Keratinocyte (primary cell): ENCODE results near the gene TNIK. TPM values are rescaled to one million over a fixed set of nuclear protein-coding genes. Genes with fewer than 3 reads are reported as not detected.
A peak's percentile ranks its signal among the peaks of the same experiment; 100 is the strongest.

Experiments used
- DNase-seq: peaks from one replicate; pipeline ENCODE4 v3.0.0-alpha.2; 2011; ENCODE audit warnings: low read depth, missing footprints, low spot score
- FAIRE-seq: peaks from 2 replicates; lab custom pipeline; 2011; peaks lifted over from hg19 to GRCh38; lab: Jason Lieb, UNC
- H2AFZ ChIP-seq: 2 replicates; pipeline ENCODE4 v1.6.0; 2012; ENCODE audit warnings: low read length, control low read depth, inconsistent platforms; ENCODE audit not compliant: control insufficient read depth
- H3K27ac ChIP-seq: 2 replicates; pipeline ENCODE4 v1.5.1; 2011; ENCODE audit warnings: low read length; ENCODE audit not compliant: control insufficient read depth, insufficient read depth
- H3K27me3 ChIP-seq: 3 replicates; pipeline ENCODE4 v1.6.0; 2011; ENCODE audit warnings: low read length; ENCODE audit not compliant: control insufficient read depth, insufficient read depth; ENCODE audit errors: extremely low read depth
- H3K36me3 ChIP-seq, 2 experiments: 2 replicates in 1 of 2; 3 replicates in 1 of 2; pipeline ENCODE4 v1.5.1; 2011; ENCODE audit warnings: low read length in 2 of 2, mild to moderate bottlenecking in 1 of 2; ENCODE audit not compliant: control insufficient read depth in 2 of 2, insufficient read depth in 2 of 2; ENCODE audit errors: extremely low read depth in 1 of 2
- H3K4me1 ChIP-seq: 3 replicates; pipeline ENCODE4 v1.5.1; 2011; ENCODE audit warnings: low read length; ENCODE audit not compliant: control insufficient read depth, insufficient read depth; ENCODE audit errors: extremely low read depth
- H3K4me2 ChIP-seq: 3 replicates; pipeline ENCODE4 v1.6.0; 2011; ENCODE audit warnings: low read depth, low read length; ENCODE audit not compliant: control insufficient read depth, insufficient read depth; ENCODE audit errors: extremely low read depth
- H3K4me3 ChIP-seq, 3 experiments: fragments of 200-600 bp in 1 of 3; sonication (generic) in 1 of 3; 2 replicates in 2 of 3; 3 replicates in 1 of 3; pipeline ENCODE4 v1.5.1; 2011 to 2016; ENCODE audit warnings: low read length in 3 of 3, mild to moderate bottlenecking in 3 of 3, control low read depth in 2 of 3, inconsistent platforms in 1 of 3, low read depth in 1 of 3, mixed read lengths in 1 of 3, mixed run types in 1 of 3, moderate library complexity in 1 of 3; ENCODE audit not compliant: control insufficient read depth in 2 of 3, insufficient read depth in 2 of 3; ENCODE audit errors: extremely low read depth in 1 of 3
- H3K79me2 ChIP-seq: 2 replicates; pipeline ENCODE4 v1.6.0; 2012; ENCODE audit warnings: low read length; ENCODE audit not compliant: control insufficient read depth, insufficient read depth
- H3K9ac ChIP-seq: 3 replicates; pipeline ENCODE4 v1.6.0; 2011; ENCODE audit warnings: low read length; ENCODE audit not compliant: control insufficient read depth, insufficient read depth; ENCODE audit errors: extremely low read depth
- H3K9me1 ChIP-seq: 3 replicates; pipeline ENCODE4 v1.6.0; 2011; ENCODE audit warnings: low read length; ENCODE audit not compliant: control insufficient read depth, insufficient read depth; ENCODE audit errors: extremely low read depth
- H3K9me3 ChIP-seq: 2 replicates; pipeline ENCODE4 v1.5.1; 2012; ENCODE audit warnings: low read depth, low read length; ENCODE audit not compliant: control insufficient read depth
- H4K20me1 ChIP-seq: 3 replicates; pipeline ENCODE4 v1.6.0; 2011; ENCODE audit warnings: low read length; ENCODE audit not compliant: control insufficient read depth, insufficient read depth; ENCODE audit errors: extremely low read depth
- CTCF ChIP-seq, 3 experiments: IDR thresholded peaks in 1 of 3; conservative IDR thresholded peaks in 1 of 3; optimal IDR thresholded peaks in 1 of 3; 2 replicates in 2 of 3; 3 replicates in 1 of 3; pipeline versions ENCODE3 to v1.5.1; 2011; ENCODE audit warnings: low read length in 3 of 3, mild to moderate bottlenecking in 3 of 3, moderate library complexity in 2 of 3, control low read depth in 1 of 3, inconsistent platforms in 1 of 3; ENCODE audit not compliant: insufficient read depth in 2 of 3; ENCODE audit errors: extremely low read depth in 1 of 3
- EZH2 ChIP-seq: IDR thresholded peaks from one replicate; pipeline ENCODE4 v1.6.1; 2012; ENCODE audit warnings: inconsistent platforms, mild to moderate bottlenecking, low read length, moderate library complexity
- dilution Hi-C: fragments of 300-500 bp; cut with MboI; formaldehyde crosslinking; loops from one replicate; pipeline ENCODE4 v1.7.0; 2020; ENCODE audit warnings: low sequenced_read_pairs; ENCODE audit not compliant: extremely low pct_ligation_motif_present
- polyA plus RNA-seq, 5 experiments: library from polyadenylated mRNA; depleted of rRNA in 3 of 5; stranded (reverse) in 3 of 5; stranded (forward) in 1 of 5; unstranded in 1 of 5; fragments of >200 nt; gene quantifications; 1 replicate in 1 of 5; 2 replicates in 3 of 5; 3 replicates in 1 of 5; pipeline versions ENCODE4 v1.2.1 to v1.2.3, GENCODE V29; 2011 to 2012; ENCODE audit warnings: missing spikeins in 2 of 5, low read depth in 1 of 5, low replicate concordance in 1 of 5

Gene TNIK
- polyA plus RNA-seq, 1 donor (not counting 4 experiments of a cell fraction or from before 2014, with no cell fraction given), result 4.4 TPM

- DNase-seq, result no peak
- H4K20me1 ChIP-seq, result no peaks in the 10 kb centered on the region
- TF ChIP-seq CTCF (optimal IDR thresholded peaks at IDR 0.05 in 1 of 3, IDR thresholded peaks at IDR 0.05 in 1 of 3, conservative IDR thresholded peaks at IDR 0.05 in 1 of 3; ENCODE audit: extremely low read depth in 1 of 3, insufficient read depth in 2 of 3, low read length in 3 of 3) (no peak), EZH2 (no peak)
- no peaks in the 10 kb centered on the region for H3K79me2 ChIP-seq
- H3K4me3 ChIP-seq, result no peak overlapping the region
- no peaks in the 10 kb centered on the region for H3K9me3 ChIP-seq
- H3K27me3 ChIP-seq, result no peaks in the 10 kb centered on the region
- no peaks in the 10 kb centered on the region for H3K36me3 ChIP-seq
- no peaks in the 10 kb centered on the region for H3K4me1 ChIP-seq
- dilution Hi-C loops, result no loop called here
- H3K4me2 ChIP-seq, result no peak overlapping the region
- no peak for FAIRE-seq
- no peak overlapping the region for H3K27ac ChIP-seq
- no peak overlapping the region for H3K9ac ChIP-seq
- no peak overlapping the region for H2AFZ ChIP-seq
- H3K9me1 ChIP-seq, result no peaks in the 10 kb centered on the region
These were observed 123.8 kb downstream of the TNIK start for GRCh38 chr3:171336406-171336805.

GRCh38 chr3:171335559-171335958, 124.6 kb downstream of the TNIK start:
- Histone ChIP-seq H3K27me3 (no peaks in the 10 kb centered on the region), H3K9me3 (no peaks in the 10 kb centered on the region), H3K9ac (no peak overlapping the region), H3K79me2 (no peaks in the 10 kb centered on the region), H4K20me1 (no peaks in the 10 kb centered on the region), H3K36me3 (no peaks in the 10 kb centered on the region), H3K27ac (no peak overlapping the region), H3K4me2 (no peak overlapping the region), H3K9me1 (no peaks in the 10 kb centered on the region), H2AFZ (no peak overlapping the region), H3K4me3 (no peak overlapping the region), H3K4me1 (no peaks in the 10 kb centered on the region)
- DNase-seq (no peak), FAIRE-seq (peak; percentile 5)
- no peak for TF ChIP-seq EZH2
- no peak for TF ChIP-seq CTCF (optimal IDR thresholded peaks at IDR 0.05 in 1 of 3, IDR thresholded peaks at IDR 0.05 in 1 of 3, conservative IDR thresholded peaks at IDR 0.05 in 1 of 3; ENCODE audit: extremely low read depth in 1 of 3, insufficient read depth in 2 of 3, low read length in 3 of 3)
- dilution Hi-C loops, result no loop called here
